ENCODE measurements around the gene MBLAC2. TPM values are rescaled to one million over a fixed set of nuclear protein-coding genes. Genes with fewer than 3 reads are reported as not detected.

The MBLAC2 gene
- polyA plus RNA-seq, 3 donors: 0.96 to 1.5 (median 1.2) TPM

- no peaks in the 10 kb centered on the region for H3K4me1 ChIP-seq (ENCODE audit: control insufficient read depth in 1 of 2, insufficient read depth in 2 of 2, low read length in 2 of 2)
- Mint-ChIP-seq H3K36me3 (no peaks in the 10 kb centered on the region), H3K27ac (no peak overlapping the region), H3K4me3 (no peak overlapping the region), H3K27me3 (ENCODE audit: low read depth in 3 of 3) (peaks cover 0 to 3% (median 0%) of the 10 kb centered on the region in 3 donors), H3K4me1 (no peaks in the 10 kb centered on the region), H3K9me3 (no peaks in the 10 kb centered on the region)
- H3K27me3 ChIP-seq (ENCODE audit: control insufficient read depth in 2 of 2, insufficient read depth in 2 of 2, low read length in 2 of 2): no peaks in the 10 kb centered on the region
- H3K27ac ChIP-seq (ENCODE audit: low read depth in 1 of 2, low read length in 2 of 2): no peak overlapping the region
- H2AFZ ChIP-seq (ENCODE audit: insufficient read depth, low read depth, low read length, poor library complexity, severe bottlenecking): no peak overlapping the region
- no peaks in the 10 kb centered on the region for H3K36me3 ChIP-seq (replicated peaks in 1 of 2; ENCODE audit: control insufficient read depth in 1 of 2, insufficient read depth in 2 of 2, low read length in 2 of 2)
- H4K20me1 ChIP-seq (ENCODE audit: insufficient read depth, low read length): no peaks in the 10 kb centered on the region
- H3K4me3 ChIP-seq (replicated peaks in 1 of 3; ENCODE audit: low read depth in 2 of 3, low read length in 3 of 3): no peak overlapping the region
- no peaks in the 10 kb centered on the region for H3K9me3 ChIP-seq (replicated peaks in 1 of 2; ENCODE audit: control insufficient read depth in 1 of 2, insufficient read depth in 1 of 2, low read length in 2 of 2)
- TF ChIP-seq, protein P1, sequence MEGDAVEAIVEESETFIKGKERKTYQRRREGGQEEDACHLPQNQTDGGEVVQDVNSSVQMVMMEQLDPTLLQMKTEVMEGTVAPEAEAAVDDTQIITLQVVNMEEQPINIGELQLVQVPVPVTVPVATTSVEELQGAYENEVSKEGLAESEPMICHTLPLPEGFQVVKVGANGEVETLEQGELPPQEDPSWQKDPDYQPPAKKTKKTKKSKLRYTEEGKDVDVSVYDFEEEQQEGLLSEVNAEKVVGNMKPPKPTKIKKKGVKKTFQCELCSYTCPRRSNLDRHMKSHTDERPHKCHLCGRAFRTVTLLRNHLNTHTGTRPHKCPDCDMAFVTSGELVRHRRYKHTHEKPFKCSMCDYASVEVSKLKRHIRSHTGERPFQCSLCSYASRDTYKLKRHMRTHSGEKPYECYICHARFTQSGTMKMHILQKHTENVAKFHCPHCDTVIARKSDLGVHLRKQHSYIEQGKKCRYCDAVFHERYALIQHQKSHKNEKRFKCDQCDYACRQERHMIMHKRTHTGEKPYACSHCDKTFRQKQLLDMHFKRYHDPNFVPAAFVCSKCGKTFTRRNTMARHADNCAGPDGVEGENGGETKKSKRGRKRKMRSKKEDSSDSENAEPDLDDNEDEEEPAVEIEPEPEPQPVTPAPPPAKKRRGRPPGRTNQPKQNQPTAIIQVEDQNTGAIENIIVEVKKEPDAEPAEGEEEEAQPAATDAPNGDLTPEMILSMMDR (IDR thresholded peaks at IDR 0.05): peak; percentile 42
- peak in 1 of 3 donors; percentile 10 for DNase-seq
- no CpG with 5 or more reads among the region's 5 CpGs for WGBS (ENCODE audit: insufficient coverage)
- H3K9ac ChIP-seq (ENCODE audit: insufficient read depth, low read length, poor library complexity, severe bottlenecking): no peak overlapping the region
- no peak overlapping the region for H3K4me2 ChIP-seq (replicated peaks; ENCODE audit: extremely low read depth, low read length, poor library complexity, severe bottlenecking)
- intact Hi-C loops (cut with micrococcal nuclease): no loop called here
- no peaks in the 10 kb centered on the region for H3K79me2 ChIP-seq (ENCODE audit: insufficient read depth, low read length)
Measured at GRCh38 chr5:90434116-90434714, 40.4 kb downstream of the MBLAC2 start.

DNA sequence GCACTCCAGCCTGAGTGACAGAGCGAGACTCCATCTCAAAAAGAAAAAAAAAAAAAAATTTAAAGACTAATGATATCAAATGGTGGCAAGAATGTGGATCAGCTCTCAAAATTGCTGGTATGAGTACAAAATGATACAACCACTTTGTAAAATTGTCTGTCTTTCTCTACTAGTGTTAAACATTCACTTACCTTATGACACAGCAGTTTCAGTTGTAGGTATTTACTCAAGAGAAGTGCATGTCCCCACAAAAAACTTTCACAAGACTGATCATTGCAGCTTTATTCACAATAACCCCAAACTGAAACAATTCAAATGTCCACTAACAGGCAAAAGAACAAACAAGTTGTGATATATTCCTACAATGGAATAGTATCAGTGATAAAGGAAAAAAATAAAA is 50.3 kb downstream of the MBLAC2 start:
- TF ChIP-seq, protein P1 (IDR thresholded peaks at IDR 0.05): no peak
- Histone ChIP-seq H3K4me2 (replicated peaks; ENCODE audit: extremely low read depth, low read length, poor library complexity, severe bottlenecking) (no peak overlapping the region), H3K4me1 (ENCODE audit: control insufficient read depth in 1 of 2, insufficient read depth in 2 of 2, low read length in 2 of 2) (no peaks in the 10 kb centered on the region), H3K79me2 (ENCODE audit: insufficient read depth, low read length) (no peaks in the 10 kb centered on the region), H3K27ac (ENCODE audit: low read depth in 1 of 2, low read length in 2 of 2) (no peak overlapping the region), H3K9ac (ENCODE audit: insufficient read depth, low read length, poor library complexity, severe bottlenecking) (no peak overlapping the region), H4K20me1 (ENCODE audit: insufficient read depth, low read length) (no peaks in the 10 kb centered on the region), H3K27me3 (ENCODE audit: control insufficient read depth in 2 of 2, insufficient read depth in 2 of 2, low read length in 2 of 2) (no peaks in the 10 kb centered on the region), H2AFZ (ENCODE audit: insufficient read depth, low read depth, low read length, poor library complexity, severe bottlenecking) (no peak overlapping the region), H3K9me3 (replicated peaks in 1 of 2; ENCODE audit: control insufficient read depth in 1 of 2, insufficient read depth in 1 of 2, low read length in 2 of 2) (no peaks in the 10 kb centered on the region), H3K4me3 (replicated peaks in 1 of 3; ENCODE audit: low read depth in 2 of 3, low read length in 3 of 3) (no peak overlapping the region), H3K36me3 (replicated peaks in 1 of 2; ENCODE audit: control insufficient read depth in 1 of 2, insufficient read depth in 2 of 2, low read length in 2 of 2) (no peaks in the 10 kb centered on the region)
- intact Hi-C loops (cut with micrococcal nuclease): loop anchor here in 1 of 2 donors (10.0 kb wide), 1 partner anchor 51 kb away; the partner anchor contains the start of genes MBLAC2 and POLR3G
- Mint-ChIP-seq H3K27ac (no peak overlapping the region), H3K4me1 (no peaks in the 10 kb centered on the region), H3K27me3 (ENCODE audit: low read depth in 3 of 3) (peaks cover 0 to 5% (median 2%) of the 10 kb centered on the region in 3 donors), H3K36me3 (no peaks in the 10 kb centered on the region), H3K9me3 (no peaks in the 10 kb centered on the region), H3K4me3 (no peak overlapping the region)
- DNase-seq: no peak
- WGBS (ENCODE audit: insufficient coverage): no CpG with 5 or more reads among the region's 1 CpG

Measured in CD14-positive monocyte (primary cell).